Sigmoid colon (tissue), 4 donors: ENCODE measurements around the gene GRID2.

Experiments used
- CTCF ChIP-seq, 4 experiments: fragments of 450-650 bp in 3 of 4; fragments of 200-600 bp in 1 of 4; IDR thresholded peaks; one replicate each; pipeline ENCODE4 v1.5.1; 2016 to 2019; ENCODE audit warnings: antibody characterized with exemption in 4 of 4, mild to moderate bottlenecking in 3 of 4, moderate library complexity in 2 of 4
- EP300 ChIP-seq, 4 donors: sonication (generic); formaldehyde crosslinking; IDR thresholded peaks; one replicate each; pipeline ENCODE4 v1.6.1; 2017; ENCODE audit warnings: antibody characterized with exemption in 4 of 4

GRCh38 chr4:93359586-93359985, 1055.8 kb downstream of the GRID2 start:
- no peak for TF ChIP-seq EP300 (IDR thresholded peaks at IDR 0.05)
- TF ChIP-seq CTCF (IDR thresholded peaks at IDR 0.05) = no peak
